Astrocyte (in vitro differentiated cells and primary cell): ENCODE data around the gene SUSD3. TPM values are rescaled to one million over a fixed set of nuclear protein-coding genes. Genes with fewer than 3 reads are reported as not detected.

Experiments used
- DNase-seq: peaks from one replicate; pipeline ENCODE4 v3.0.0-alpha.2; 2010; ENCODE audit warnings: low read depth
- FAIRE-seq: peaks from 2 replicates; lab custom pipeline; 2011; peaks lifted over from hg19 to GRCh38; lab: Jason Lieb, UNC
- H2AFZ ChIP-seq: 2 replicates; pipeline ENCODE4 v1.6.0; 2012; ENCODE audit warnings: low read depth, low read length, inconsistent platforms
- H3K27ac ChIP-seq: 2 replicates; pipeline ENCODE4 v1.5.1; 2011; ENCODE audit warnings: low read depth, low read length, inconsistent platforms
- H3K27me3 ChIP-seq: 2 replicates; pipeline ENCODE4 v1.6.0; 2011; ENCODE audit warnings: low read length, inconsistent platforms; ENCODE audit not compliant: insufficient read depth
- H3K36me3 ChIP-seq: 2 replicates; pipeline ENCODE4 v1.5.1; 2011; ENCODE audit warnings: low read length, inconsistent platforms; ENCODE audit not compliant: insufficient read depth
- H3K4me1 ChIP-seq: 2 replicates; pipeline ENCODE4 v1.5.1; 2011; ENCODE audit warnings: low read length, inconsistent platforms; ENCODE audit not compliant: insufficient read depth
- H3K4me2 ChIP-seq: 2 replicates; pipeline ENCODE4 v1.6.0; 2012; ENCODE audit warnings: low read length, inconsistent platforms
- H3K4me3 ChIP-seq: 2 replicates; pipeline ENCODE4 v1.5.1; 2011; ENCODE audit warnings: low read depth, mild to moderate bottlenecking, low read length, inconsistent platforms; ENCODE audit not compliant: insufficient read depth
- H3K79me2 ChIP-seq: 2 replicates; pipeline ENCODE4 v1.6.0; 2012; ENCODE audit warnings: mild to moderate bottlenecking, low read length, inconsistent platforms; ENCODE audit not compliant: insufficient read depth
- H3K9ac ChIP-seq: 2 replicates; pipeline ENCODE4 v1.6.0; 2012; ENCODE audit warnings: mild to moderate bottlenecking, low read length, inconsistent platforms
- H3K9me3 ChIP-seq: 2 replicates; pipeline ENCODE4 v1.5.1; 2012; ENCODE audit warnings: low read depth, mild to moderate bottlenecking, low read length, inconsistent platforms; ENCODE audit not compliant: insufficient read depth
- H4K20me1 ChIP-seq: 2 replicates; pipeline ENCODE4 v1.6.0; 2012; ENCODE audit warnings: low read length, inconsistent platforms; ENCODE audit not compliant: insufficient read depth
- H3K27ac Mint-ChIP-seq: one replicate; pipeline ENCODE4 v1.8.0; 2021; ENCODE audit warnings: mild to moderate bottlenecking, mixed read lengths; ENCODE audit not compliant: unreplicated experiment
- H3K27me3 Mint-ChIP-seq: one replicate; pipeline ENCODE4 v1.8.0; 2021; ENCODE audit warnings: low read depth, mixed read lengths; ENCODE audit not compliant: unreplicated experiment
- H3K36me3 Mint-ChIP-seq: one replicate; pipeline ENCODE4 v1.8.0; 2021; ENCODE audit warnings: low read depth, mixed read lengths; ENCODE audit not compliant: unreplicated experiment
- H3K4me1 Mint-ChIP-seq: one replicate; pipeline ENCODE4 v1.8.0; 2021; ENCODE audit warnings: low read depth, mixed read lengths; ENCODE audit not compliant: unreplicated experiment
- H3K4me3 Mint-ChIP-seq: one replicate; pipeline ENCODE4 v1.8.0; 2021; ENCODE audit warnings: mild to moderate bottlenecking, moderate library complexity, mixed read lengths; ENCODE audit not compliant: unreplicated experiment
- H3K9me3 Mint-ChIP-seq: one replicate; pipeline ENCODE4 v1.8.0; 2021; ENCODE audit warnings: mild to moderate bottlenecking, mixed read lengths; ENCODE audit not compliant: unreplicated experiment
- CTCF ChIP-seq: IDR thresholded peaks from 2 replicates; pipeline ENCODE4 v1.5.1; 2011; ENCODE audit warnings: low read depth, mild to moderate bottlenecking, inconsistent platforms, low read length, moderate library complexity; ENCODE audit not compliant: insufficient read depth
- EZH2 ChIP-seq: IDR thresholded peaks from 2 replicates; pipeline ENCODE4 v1.6.1; 2012; ENCODE audit warnings: mild to moderate bottlenecking, low read length, inconsistent platforms; ENCODE audit not compliant: insufficient read depth
- total RNA-seq: library from RNA; stranded (reverse); gene quantifications from 2 replicates; pipeline ENCODE4 v1.2.1, GENCODE V29; 2021

The SUSD3 gene
- total RNA-seq, 1 donor from 2014 or later: not detected

- H3K27ac Mint-ChIP-seq: no peak overlapping the region
- FAIRE-seq (no peak), DNase-seq (peak; percentile 17)
- TF ChIP-seq EZH2 (no peak), CTCF (no peak)
- no peaks in the 10 kb centered on the region for H3K36me3 ChIP-seq
- H3K27ac ChIP-seq: no peak overlapping the region
- no peaks in the 10 kb centered on the region for H3K4me1 Mint-ChIP-seq
- H3K4me3 Mint-ChIP-seq: no peak overlapping the region
- no peaks in the 10 kb centered on the region for H4K20me1 ChIP-seq
- H3K36me3 Mint-ChIP-seq: no peaks in the 10 kb centered on the region
- H3K79me2 ChIP-seq: no peaks in the 10 kb centered on the region
- H2AFZ ChIP-seq: no peak overlapping the region
- no peaks in the 10 kb centered on the region for H3K9me3 ChIP-seq
- H3K4me1 ChIP-seq: peaks cover 5% of the 10 kb centered on the region
- H3K9ac ChIP-seq: no peak overlapping the region
- no peak overlapping the region for H3K4me2 ChIP-seq
- H3K27me3 ChIP-seq: no peaks in the 10 kb centered on the region
- H3K9me3 Mint-ChIP-seq: no peaks in the 10 kb centered on the region
- H3K4me3 ChIP-seq: no peak overlapping the region
- peaks cover 7% of the 10 kb centered on the region for H3K27me3 Mint-ChIP-seq
Measured at GRCh38 chr9:93081081-93081529, 22.6 kb downstream of the SUSD3 start.

- Histone ChIP-seq H3K4me2 (no peak overlapping the region), H4K20me1 (no peaks in the 10 kb centered on the region), H3K79me2 (no peaks in the 10 kb centered on the region), H2AFZ (no peak overlapping the region), H3K27me3 (no peaks in the 10 kb centered on the region), H3K4me1 (peaks cover 5% of the 10 kb centered on the region), H3K27ac (peak overlapping the region; percentile 47), H3K9me3 (no peaks in the 10 kb centered on the region), H3K4me3 (no peak overlapping the region), H3K9ac (no peak overlapping the region), H3K36me3 (no peaks in the 10 kb centered on the region)
- peak; percentile 93 for DNase-seq
- peaks cover 5% of the 10 kb centered on the region for H3K27me3 Mint-ChIP-seq
- TF ChIP-seq CTCF (no peak), EZH2 (no peak)
- no peak overlapping the region for H3K4me3 Mint-ChIP-seq
- no peaks in the 10 kb centered on the region for H3K4me1 Mint-ChIP-seq
- H3K36me3 Mint-ChIP-seq: no peaks in the 10 kb centered on the region
- peaks cover 4% of the 10 kb centered on the region for H3K9me3 Mint-ChIP-seq
- FAIRE-seq: no peak
- no peak overlapping the region for H3K27ac Mint-ChIP-seq
Measured at GRCh38 chr9:93081931-93082330, 23.4 kb downstream of the SUSD3 start.

- Histone ChIP-seq H3K9ac (no peak overlapping the region), H3K4me1 (peaks cover 5% of the 10 kb centered on the region), H3K79me2 (no peaks in the 10 kb centered on the region), H3K27ac (no peak overlapping the region), H3K4me3 (no peak overlapping the region), H4K20me1 (no peaks in the 10 kb centered on the region), H3K27me3 (no peaks in the 10 kb centered on the region), H2AFZ (no peak overlapping the region), H3K36me3 (no peaks in the 10 kb centered on the region), H3K4me2 (no peak overlapping the region), H3K9me3 (no peaks in the 10 kb centered on the region)
- DNase-seq (no peak), FAIRE-seq (no peak)
- no peak overlapping the region for H3K27ac Mint-ChIP-seq
- no peaks in the 10 kb centered on the region for H3K4me1 Mint-ChIP-seq
- H3K27me3 Mint-ChIP-seq: peaks cover 4% of the 10 kb centered on the region
- no peaks in the 10 kb centered on the region for H3K36me3 Mint-ChIP-seq
- TF ChIP-seq EZH2 (no peak), CTCF (no peak)
- H3K9me3 Mint-ChIP-seq: peaks cover 4% of the 10 kb centered on the region
- H3K4me3 Mint-ChIP-seq: no peak overlapping the region
Measured at GRCh38 chr9:93082841-93083411, 24.4 kb downstream of the SUSD3 start.
